Measurements from ENCODE around the gene EYA2.

EYA2 gene

DNA sequence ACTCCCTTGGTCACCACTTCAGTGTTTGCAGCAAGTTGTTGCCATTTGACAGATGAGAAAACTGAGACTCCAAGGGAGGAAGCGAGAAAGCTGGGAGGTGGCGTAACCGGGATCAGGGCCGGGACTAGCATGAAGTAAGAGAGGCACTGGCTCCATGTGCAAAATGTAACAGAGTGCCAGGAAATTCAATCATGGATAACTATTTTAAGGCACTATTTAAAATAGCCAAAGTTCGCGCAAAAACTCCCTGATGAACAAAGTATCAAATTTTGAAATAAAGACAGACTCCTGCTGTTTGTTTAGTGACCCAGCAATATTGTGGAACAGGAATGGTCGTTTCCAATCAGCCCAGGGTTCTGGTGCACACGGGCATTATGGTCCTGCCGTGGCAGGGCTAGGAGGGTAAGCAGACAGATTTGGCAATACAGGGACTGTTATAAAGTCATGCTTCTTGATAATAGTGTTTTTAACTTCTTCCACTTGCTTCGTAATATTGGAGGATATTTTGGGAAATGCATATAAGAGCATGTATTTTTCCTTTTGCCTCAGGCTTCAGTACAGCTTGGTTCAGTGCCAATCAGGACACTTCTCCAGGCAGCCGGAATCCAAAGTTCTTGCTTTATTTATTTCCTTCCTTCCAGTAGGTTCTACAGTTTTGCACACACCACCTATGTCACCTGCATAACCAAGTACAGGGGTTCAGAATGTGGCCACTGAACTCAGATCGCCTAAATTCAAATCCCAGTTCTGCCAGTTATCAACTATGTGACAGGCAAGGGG, 141.6 kb downstream of the EYA2 start:
- no peak for DNase-seq (ENCODE audit: low spot score)

DNA sequence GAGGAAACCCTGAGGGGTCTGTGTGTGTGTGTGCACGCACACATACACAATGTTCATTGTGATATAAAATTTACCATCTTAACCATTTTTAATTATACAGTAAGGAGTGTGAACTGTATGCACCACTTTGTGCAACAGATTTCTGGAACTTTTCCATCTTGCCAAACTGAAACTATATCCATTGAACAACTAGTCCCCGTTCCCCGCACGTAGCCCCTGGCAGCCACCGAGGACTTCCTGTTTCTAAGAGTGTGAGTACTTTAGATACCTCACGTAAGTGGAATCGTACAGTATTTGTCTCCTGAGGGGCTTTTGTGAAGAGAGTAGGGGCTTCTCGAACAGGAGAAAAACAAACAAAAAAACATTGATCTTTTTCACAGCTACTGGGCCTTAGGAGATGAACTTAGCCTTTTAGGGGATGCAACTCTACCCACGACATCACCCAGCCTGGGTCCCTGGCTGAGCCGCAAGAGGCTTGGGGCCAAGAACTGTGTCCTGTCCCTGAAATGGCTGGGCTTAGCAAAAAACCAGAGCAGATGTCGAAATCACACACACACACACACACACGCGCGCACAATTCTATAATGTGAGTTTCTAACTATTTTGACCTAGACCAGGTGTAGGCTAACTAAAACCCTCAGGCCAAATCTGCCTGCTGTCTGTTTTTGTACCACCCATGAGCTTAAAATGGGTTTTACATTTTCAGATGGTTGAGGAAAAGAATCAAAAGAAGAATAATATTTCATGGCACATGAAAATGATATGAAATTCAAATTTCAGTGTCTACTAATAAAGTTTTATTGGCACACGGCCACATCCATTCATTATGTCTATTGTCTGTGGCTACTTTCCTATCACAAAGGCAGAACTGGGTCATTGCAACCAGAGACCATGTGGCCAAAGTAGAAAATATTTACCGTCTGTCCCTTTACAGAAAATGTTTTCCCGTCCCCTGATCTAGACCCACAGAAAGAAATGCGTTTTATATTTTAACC, 144.2 kb downstream of the EYA2 start:
- no peak for DNase-seq (ENCODE audit: low spot score)

DNA sequence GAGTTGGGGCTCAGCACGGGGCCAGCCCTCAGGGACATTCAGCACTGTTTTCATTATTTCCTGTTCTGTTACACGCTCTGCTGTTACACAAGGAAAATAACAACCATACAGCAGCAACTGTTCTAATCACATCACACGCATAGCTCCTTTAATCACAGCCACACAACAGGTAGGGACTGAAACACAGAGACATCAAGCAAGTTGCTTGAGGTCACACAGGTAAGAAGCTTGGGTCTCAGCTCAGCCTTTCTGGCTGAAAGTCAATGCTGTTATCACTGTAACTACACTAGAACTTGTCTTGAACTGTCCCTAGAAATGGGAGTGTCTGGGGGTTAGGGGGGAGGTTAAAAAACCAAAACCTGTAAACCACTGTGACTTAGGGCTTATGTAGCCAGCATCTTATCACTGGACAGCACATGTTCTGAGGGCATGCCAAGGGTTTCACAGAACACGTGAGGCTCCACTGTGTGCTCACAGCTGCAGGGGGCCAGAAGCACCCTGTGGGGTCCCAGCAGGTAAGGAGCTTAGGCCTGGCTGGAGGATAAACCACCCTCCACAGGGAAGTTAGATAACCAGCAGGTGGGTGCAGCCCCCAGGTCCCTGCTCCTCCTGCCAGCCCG, 146.0 kb downstream of the EYA2 start:
- DNase-seq (ENCODE audit: low spot score): no peak

DNA sequence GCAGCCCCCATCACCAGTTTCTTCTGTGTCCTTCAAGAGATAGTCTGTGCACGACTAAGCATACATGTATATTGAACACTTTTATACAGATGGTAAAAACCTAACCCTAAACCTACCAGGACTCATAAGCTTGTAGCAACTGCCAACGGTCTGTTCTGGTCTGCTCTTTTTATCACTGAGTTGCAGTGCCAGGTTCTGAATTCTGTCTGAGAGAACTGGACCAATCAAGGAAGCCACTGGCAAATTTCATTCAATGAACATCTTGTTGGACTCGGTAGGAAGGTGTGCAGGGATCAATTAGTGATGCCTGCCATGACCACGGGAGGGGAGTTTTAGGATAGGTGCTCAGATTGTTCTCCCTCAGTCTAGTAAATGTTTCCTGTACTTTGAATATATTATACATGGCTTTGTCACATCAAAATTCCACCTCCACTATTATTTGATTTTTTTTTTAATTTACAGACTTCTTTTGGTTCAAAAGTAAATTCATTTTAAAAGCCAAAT, 146.8 kb downstream of the EYA2 start:
- DNase-seq (ENCODE audit: low spot score): no peak

DNA sequence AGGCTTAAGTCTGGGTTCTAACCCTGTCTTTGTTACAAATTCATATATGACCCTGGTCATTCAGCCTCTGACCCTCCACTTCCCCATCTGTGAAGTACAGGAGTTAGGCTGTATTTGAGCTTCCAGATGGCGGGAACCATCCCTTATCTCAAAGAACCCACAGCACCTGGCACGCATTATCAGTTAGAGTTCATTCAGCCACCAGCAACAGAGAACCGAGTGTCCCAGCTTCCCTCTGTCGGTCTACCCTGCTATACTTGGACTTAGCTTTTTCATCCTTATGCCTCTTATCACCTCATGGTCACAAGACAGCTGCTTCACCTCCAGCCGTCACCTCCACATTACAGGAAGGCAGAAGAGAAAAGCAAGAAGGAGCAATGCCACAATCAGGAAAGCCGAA, 147.8 kb downstream of the EYA2 start:
- no peak for DNase-seq (ENCODE audit: low spot score)

DNA sequence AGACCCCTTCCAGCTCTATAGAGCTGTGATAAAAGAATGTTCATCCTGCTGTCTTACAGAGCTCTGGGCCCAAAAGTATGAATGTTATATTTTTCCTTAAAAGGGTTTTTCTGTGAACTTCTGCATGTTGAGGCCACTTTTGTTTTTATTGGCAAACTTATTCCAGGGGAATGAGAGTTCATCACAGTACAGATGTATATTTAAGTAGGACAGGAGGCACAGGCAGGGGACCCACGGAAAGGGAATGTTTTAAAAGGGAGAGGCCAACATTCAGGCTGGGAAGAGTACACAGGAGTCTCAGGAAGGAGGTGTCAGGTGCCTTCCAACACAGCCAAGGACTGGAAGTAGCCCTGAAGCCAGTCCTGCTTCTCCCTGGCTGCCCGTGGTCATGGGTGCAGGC, 148.4 kb downstream of the EYA2 start:
- no peak for DNase-seq (ENCODE audit: low spot score)

GRCh38 chr20:47044938-47045337, 150.3 kb downstream of the EYA2 start:
- no peak for DNase-seq (ENCODE audit: low spot score)

DNA sequence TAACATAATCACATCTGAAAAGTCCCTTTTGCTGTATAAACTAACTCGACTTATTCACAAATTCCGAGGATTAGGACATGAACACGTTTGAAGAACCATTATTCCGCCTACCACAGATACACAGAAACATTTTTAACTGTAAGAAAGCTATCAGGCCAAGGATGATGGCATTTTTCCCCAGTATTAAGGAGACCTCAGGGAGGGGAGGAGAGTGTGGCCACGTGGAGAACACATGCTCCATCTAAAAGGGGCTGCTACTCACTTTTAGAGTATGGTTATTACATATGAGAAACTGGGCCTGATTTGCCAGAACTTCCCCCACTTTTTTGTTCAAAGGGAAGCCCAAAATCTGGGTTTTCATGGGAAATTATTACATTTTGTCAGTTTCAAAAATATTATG, 153.4 kb downstream of the EYA2 start:
- no peak for DNase-seq (ENCODE audit: low spot score)

- no peak for DNase-seq (ENCODE audit: low spot score)
Measured at GRCh38 chr20:47049771-47050170, 155.1 kb downstream of the EYA2 start.

- no peak for DNase-seq (ENCODE audit: low spot score)
Measured at GRCh38 chr20:47050996-47051395, 156.4 kb downstream of the EYA2 start.

- DNase-seq (ENCODE audit: low spot score): peak; percentile 25
Measured at GRCh38 chr20:47051936-47052526, 157.4 kb downstream of the EYA2 start.

- no peak for DNase-seq (ENCODE audit: low spot score)
Measured at GRCh38 chr20:47054506-47054905, 159.9 kb downstream of the EYA2 start.

GRCh38 chr20:47054945-47055344, 160.3 kb downstream of the EYA2 start:
- no peak for DNase-seq (ENCODE audit: low spot score)

GRCh38 chr20:47055699-47056369, 161.2 kb downstream of the EYA2 start:
- DNase-seq (ENCODE audit: low spot score): no peak

- no peak for DNase-seq (ENCODE audit: low spot score)
Measured at GRCh38 chr20:47057661-47058060, 163.0 kb downstream of the EYA2 start.

GRCh38 chr20:47058236-47058635, 163.6 kb downstream of the EYA2 start:
- no peak for DNase-seq (ENCODE audit: low spot score)

DNA sequence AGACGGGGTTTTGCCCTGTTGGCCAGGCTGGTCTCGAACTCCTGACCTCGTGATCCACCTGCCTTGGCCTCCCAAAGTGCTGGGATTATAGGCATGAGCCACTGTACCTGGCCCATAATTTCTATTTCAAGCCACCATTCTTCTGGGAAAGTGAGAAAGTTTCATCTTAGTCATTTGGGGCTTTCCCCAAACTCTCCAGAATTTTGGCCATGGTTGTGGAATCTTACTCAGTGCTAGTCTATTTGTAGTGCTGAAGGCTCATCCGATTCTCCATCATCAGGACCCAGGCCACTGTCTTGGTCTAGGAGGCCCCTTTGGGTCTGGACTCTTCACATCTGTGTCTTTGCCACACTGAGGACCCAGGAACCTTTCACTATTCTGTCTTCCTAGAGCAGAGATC, 164.9 kb downstream of the EYA2 start:
- no peak for DNase-seq (ENCODE audit: low spot score)

- DNase-seq (ENCODE audit: low spot score): no peak
Measured at GRCh38 chr20:47061549-47061948, 166.9 kb downstream of the EYA2 start.

DNA sequence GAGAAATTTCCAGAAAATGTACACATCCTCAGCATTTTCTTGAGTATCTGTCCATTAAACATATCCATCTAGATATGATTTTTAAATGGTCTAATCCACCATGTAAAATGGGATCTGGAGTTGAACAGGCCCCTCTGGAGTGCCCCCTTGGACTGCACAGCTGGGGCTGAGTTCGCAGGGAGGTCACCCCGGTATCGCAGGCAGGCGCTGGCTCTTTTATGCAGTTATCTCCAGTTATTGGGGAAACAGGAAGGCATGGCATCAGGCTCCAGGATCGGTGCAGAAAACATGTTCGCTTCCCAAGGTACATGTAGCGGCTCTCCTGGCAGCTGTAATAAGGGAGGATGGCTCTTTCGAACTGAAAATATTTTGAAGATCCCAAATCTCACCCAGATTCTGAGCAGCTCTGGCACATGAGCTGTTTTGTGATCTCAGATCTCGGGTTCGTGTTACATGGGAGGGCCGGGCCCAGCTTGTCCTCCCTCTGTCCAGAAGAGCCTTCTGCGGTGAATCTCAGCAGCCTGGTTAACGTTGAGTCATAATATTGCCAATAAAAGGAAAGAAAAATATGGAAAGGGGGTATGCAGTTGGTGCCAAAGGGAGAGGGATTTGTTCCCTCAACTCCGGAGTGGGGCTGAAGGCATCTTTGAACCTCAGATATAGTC, 167.7 kb downstream of the EYA2 start:
- DNase-seq (ENCODE audit: low spot score): no peak

- no peak for DNase-seq (ENCODE audit: low spot score)
Measured at GRCh38 chr20:47063407-47063806, 168.8 kb downstream of the EYA2 start.

DNA sequence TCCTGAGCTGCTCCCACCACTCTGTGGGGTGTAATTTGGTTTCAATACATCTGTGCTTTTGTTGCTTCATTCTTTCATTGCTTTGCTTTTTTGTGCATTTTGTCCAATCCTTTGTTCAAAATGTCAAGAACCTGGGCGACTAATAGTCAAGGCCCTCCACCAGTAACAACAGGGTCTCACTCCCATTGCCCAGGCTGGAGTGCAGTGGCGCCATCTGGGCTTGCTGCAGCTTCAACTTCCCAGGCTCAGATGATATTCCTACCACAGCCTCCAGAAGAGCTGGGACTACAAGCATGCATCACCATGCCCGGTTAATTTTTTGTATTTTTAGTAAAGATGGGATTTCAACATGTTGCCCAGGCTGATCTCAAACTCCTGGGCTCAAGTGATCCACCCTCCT, 169.2 kb downstream of the EYA2 start:
- DNase-seq (ENCODE audit: low spot score): no peak

All from COLO829 (cell line).